ENCODE data around the gene PNPLA1.

GRCh38 chr6:36280467-36280866 is 10.6 kb downstream of the PNPLA1 start:
- TF ChIP-seq ATF1 (CRISPR knock-in tag; IDR thresholded peaks at IDR 0.05), result no peak
- no peak for TF ChIP-seq FOXP4 (CRISPR knock-in tag; IDR thresholded peaks at IDR 0.05)
- TF ChIP-seq TEAD4 (CRISPR knock-in tag; IDR thresholded peaks at IDR 0.05), result no peak
- no peak for TF ChIP-seq NR2C2 (CRISPR knock-in tag; IDR thresholded peaks at IDR 0.05)
- TF ChIP-seq CTCF (IDR thresholded peaks at IDR 0.05), result no peak
- TF ChIP-seq USF2 (CRISPR knock-in tag; IDR thresholded peaks at IDR 0.05), result no peak
- no peak for TF ChIP-seq ZNF396 (CRISPR knock-in tag; IDR thresholded peaks at IDR 0.05; ENCODE audit: borderline replicate concordance)
- TF ChIP-seq CBFB (CRISPR knock-in tag; IDR thresholded peaks at IDR 0.05; ENCODE audit: low read depth), result no peak
- TF ChIP-seq ATF6 (CRISPR knock-in tag; IDR thresholded peaks at IDR 0.05), result no peak
- no peak for TF ChIP-seq HMGXB4 (CRISPR knock-in tag; IDR thresholded peaks at IDR 0.05)

Measured in WTC11 (cell line).